Right lobe of liver (tissue), 4 donors: ENCODE measurements around the gene HGS.

Experiments
- POLR2A ChIP-seq: fragments of 450-650 bp; IDR thresholded peaks from one replicate; pipeline ENCODE4 v1.6.1; 2017; ENCODE audit warnings: antibody characterized with exemption, mild to moderate bottlenecking
- TF ChIP-seq, protein P1 (sequence below), 4 donors: fragments of 200-600 bp in 3 of 4; fragments of 450-650 bp in 1 of 4; IDR thresholded peaks; one replicate each; pipeline versions ENCODE4 v1.5.1 to v1.8.0; 2016 to 2022; ENCODE audit warnings: antibody characterized with exemption in 4 of 4, mild to moderate bottlenecking in 2 of 4
- donor health status: DM: no; HTN: no; CAD: no.
- donor health status: DM: no; HTN: no; CAD: no.
- donor health status: DM: no; HTN: yes; CAD: no.

DNA sequence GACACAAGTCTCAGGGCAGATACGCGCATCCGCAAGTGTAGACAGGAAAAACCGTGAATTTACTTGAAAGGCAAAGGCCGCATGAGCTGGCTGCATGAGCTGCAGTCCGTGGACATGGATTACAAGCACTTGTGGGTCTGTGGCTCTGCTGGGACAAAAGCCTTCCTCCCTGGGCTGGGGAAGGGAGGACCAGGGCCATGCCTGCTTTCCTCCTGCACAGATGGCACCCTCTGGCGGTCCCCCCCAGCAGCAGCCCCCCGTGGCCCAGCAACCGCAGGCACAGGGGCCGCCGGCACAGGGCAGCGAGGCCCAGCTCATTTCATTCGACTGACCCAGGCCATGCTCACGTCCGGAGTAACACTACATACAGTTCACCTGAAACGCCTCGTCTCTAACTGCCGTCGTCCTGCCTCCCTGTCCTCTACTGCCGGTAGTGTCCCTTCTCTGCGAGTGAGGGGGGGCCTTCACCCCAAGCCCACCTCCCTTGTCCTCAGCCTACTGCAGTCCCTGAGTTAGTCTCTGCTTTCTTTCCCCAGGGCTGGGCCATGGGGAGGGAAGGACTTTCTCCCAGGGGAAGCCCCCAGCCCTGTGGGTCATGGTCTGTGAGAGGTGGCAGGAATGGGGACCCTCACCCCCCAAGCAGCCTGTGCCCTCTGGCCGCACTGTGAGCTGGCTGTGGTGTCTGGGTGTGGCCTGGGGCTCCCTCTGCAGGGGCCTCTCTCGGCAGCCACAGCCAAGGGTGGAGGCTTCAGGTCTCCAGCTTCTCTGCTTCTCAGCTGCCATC is 17.7 kb downstream of the HGS start:
- TF ChIP-seq, protein P1, sequence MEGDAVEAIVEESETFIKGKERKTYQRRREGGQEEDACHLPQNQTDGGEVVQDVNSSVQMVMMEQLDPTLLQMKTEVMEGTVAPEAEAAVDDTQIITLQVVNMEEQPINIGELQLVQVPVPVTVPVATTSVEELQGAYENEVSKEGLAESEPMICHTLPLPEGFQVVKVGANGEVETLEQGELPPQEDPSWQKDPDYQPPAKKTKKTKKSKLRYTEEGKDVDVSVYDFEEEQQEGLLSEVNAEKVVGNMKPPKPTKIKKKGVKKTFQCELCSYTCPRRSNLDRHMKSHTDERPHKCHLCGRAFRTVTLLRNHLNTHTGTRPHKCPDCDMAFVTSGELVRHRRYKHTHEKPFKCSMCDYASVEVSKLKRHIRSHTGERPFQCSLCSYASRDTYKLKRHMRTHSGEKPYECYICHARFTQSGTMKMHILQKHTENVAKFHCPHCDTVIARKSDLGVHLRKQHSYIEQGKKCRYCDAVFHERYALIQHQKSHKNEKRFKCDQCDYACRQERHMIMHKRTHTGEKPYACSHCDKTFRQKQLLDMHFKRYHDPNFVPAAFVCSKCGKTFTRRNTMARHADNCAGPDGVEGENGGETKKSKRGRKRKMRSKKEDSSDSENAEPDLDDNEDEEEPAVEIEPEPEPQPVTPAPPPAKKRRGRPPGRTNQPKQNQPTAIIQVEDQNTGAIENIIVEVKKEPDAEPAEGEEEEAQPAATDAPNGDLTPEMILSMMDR (IDR thresholded peaks at IDR 0.05), result no peak
- TF ChIP-seq POLR2A, result no peak
